NB4 (cell line): ENCODE data around the gene CD200R1L.

Experiments used
- CTCF ChIP-seq: IDR thresholded peaks from one replicate; pipeline ENCODE4 v1.5.1; 2012; ENCODE audit warnings: low read depth, low read length
- MYC ChIP-seq: IDR thresholded peaks from 2 replicates; pipeline ENCODE4 v1.6.1; 2011; ENCODE audit warnings: low read depth, low read length
- POLR2A ChIP-seq: IDR thresholded peaks from 2 replicates; pipeline ENCODE4 v1.6.1; 2011; ENCODE audit warnings: mild to moderate bottlenecking; ENCODE audit not compliant: insufficient read length; ENCODE audit errors: extremely low read depth

GRCh38 chr3:112813016-112813415, 33.6 kb downstream of the CD200R1L start:
- TF ChIP-seq CTCF (no peak), POLR2A (no peak), MYC (no peak)
